Hippocampal formation (tissue), 2 donors: ENCODE results near the gene EME2.
A peak's percentile ranks its signal among the peaks of the same experiment; 100 is the strongest.

Source experiments
- DNase-seq, 2 donors: peaks; one replicate each; lab custom pipeline; 2025; lab: John Stamatoyannopoulos, UW

Gene EME2

DNA sequence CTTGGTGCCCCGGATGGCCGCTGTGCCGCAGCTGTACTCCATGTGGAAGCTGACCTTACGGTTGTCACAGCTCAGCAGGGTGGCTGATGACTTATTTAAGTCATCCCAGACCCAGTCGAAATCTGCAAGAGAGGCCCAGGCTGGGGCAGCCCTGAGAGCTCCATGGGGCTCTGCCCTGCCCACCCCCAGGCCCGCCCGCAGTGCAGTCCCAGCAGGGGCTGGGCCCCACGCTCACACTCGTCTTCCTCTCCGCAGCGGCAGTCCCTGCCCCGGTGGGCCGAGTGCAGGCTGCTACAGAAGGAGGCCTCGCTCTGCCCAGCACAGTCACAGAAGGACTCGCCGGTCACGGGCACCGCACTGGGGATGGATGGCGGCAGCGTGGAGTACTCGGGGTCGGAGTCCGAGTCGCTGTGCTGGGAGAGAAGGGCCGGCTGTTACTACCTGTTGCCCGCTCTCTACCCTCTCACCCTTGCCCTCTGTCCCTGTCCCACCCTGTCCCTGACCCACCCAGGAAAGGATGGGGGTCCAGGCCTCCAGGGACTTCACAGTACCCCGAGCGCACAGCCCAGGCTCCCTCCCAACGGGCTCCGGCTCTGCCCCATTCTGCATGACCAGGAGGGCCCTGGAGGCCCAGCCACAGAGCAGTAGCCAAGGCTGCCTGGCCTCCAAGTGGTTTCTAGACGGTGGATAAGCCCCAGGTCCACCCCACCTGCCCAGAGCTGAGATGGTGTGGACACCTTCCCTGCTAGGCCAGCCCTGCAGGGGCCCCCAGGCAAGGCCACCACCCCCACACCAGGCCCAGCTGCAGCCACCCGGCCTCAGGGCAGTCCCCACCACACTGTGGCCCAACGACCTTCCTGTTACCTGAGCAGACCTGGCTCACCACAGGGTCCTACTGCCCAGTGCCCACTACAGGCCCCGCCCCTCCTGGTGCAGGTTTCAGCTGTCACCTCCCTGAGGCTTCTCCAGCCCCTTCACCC is 5.9 kb downstream of the EME2 start:
- no peak for DNase-seq

DNA sequence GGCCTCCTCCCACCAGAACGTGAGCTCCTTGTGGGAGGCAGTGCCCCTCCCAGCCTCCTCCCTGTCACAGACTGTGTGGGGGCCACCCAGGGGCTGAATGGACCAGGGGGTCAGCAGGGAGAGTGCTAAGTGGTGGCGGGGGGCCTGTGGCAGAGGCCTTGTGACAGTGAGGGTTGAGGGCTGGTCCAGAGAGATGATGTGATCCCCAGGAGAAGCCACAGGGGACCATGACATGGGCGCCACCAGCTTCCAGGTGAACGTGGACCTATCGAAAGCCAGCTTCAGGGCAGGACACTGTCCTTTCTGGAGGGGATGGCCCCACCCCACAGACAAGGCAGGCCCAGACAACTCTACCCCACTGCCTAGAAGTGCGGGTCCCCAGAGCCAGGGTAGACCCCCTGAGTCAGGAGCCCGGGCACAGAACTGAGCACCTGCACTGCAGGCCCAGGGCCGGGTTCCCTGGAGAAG is 6.7 kb downstream of the EME2 start:
- DNase-seq: no peak

DNA sequence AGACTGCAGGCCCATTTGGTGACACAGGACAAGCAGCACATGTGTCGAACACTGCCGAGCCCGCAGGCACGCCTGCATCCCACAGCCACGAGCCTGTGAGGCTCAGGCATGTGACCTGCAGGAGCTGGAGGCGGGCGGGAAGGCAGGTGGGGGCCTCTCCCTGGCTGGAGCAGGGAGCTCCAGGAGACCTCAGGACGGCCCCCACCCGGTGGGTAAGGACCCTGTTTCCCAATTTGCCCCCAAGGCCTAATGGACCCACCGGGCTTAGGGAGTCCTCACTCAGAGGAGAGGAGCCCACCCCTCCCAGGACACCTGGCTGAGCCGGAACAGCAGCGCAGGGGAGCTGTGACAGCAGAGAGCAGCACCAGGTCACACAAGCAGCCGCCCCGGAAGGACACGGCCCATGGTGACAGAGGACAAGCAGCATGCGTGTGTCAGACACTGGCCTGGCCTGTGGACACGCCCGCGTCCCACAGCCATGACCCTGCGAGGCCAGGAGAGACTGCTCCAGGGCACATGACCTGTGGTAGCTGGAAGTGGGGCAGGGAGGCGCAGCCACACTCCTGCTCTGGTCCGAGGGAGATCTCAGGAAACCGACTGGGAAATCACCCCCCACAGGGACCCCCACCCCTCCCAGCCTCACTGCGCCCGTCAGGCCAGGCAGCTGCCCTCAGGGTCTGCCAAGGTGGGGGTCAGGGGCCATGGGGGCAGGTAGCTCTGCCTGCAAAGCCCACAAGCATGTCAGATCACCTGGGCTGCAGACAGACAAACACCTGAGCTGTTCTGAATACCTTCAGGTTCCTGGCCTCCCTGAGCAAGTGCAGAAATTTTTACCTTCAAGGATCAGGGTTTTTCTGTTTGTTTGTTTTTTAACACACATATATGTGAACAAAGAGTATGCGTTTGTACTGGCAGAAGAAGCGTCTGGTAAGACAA is 7.4 kb downstream of the EME2 start:
- no peak for DNase-seq

DNA sequence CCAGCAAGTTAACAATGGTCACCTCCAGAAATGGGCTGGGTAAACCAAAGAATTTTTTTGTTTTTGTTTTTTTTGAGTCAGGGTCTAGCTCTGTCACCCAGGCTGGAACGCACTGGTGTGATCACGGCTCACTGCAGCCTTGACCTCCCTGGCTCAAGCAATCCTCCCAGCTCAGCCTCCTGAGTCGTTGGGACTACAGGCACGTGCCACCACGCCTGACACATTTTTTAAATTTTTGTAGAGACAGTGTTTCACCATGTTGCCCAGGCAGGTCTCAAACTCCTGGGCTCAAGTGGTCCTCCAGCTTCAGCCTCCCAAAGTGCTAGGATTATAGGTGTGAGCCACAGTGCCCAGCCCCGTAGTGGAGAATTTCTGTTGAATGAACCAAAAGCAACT is 8.1 kb downstream of the EME2 start:
- DNase-seq: no peak

DNA sequence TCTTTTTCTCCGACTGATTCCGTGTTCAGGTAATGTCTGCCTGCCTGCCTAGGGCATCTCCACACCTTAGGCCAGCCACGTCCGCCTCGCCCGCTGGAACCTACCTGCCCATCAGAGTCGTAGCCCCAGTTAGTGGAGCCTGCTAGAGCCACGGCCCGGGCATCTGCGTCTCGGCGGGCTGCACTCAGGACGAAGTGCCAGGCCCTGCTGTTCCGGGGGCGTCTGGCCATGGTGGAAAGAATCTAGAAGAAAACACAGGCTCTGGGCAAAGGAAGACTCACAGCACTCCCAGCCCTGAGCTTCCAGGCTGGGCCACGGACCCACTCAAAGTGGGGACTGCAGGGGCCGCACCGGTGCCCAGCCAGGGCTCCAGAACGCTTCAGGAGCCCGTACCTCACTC is 8.6 kb downstream of the EME2 start:
- no peak for DNase-seq

DNA sequence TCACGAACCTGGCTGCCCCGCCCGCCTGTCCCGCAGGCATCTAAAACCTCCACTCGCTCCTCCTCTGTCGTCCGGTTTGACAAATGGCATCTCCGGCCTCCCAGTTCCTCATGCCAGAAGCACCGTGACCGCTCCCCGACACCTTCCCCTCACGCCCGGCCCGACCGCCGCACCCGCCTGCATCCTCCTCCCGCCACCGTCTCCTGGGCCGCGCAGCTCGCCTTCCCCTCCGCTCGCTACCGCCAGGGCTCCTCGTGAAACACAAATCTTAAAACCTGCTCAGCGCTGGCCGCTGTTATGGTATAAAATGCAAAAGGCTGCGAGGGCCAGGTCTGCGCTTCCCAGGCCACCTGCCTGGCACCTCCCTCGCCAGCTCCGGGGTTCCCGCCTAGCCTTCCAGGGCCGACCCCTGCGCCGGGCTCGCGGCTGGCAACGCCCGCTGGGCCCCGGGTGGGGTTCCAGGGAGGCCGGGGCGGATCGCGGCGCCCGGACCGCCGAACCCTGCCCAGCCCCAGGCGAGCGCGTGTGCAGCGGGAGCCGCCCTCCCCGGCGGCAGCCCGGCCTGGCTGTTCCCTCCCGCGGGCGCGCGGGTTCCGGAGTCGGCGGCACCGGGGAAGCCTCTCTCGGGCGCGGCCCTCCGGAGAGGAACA is 9.3 kb downstream of the EME2 start:
- no peak for DNase-seq

DNA sequence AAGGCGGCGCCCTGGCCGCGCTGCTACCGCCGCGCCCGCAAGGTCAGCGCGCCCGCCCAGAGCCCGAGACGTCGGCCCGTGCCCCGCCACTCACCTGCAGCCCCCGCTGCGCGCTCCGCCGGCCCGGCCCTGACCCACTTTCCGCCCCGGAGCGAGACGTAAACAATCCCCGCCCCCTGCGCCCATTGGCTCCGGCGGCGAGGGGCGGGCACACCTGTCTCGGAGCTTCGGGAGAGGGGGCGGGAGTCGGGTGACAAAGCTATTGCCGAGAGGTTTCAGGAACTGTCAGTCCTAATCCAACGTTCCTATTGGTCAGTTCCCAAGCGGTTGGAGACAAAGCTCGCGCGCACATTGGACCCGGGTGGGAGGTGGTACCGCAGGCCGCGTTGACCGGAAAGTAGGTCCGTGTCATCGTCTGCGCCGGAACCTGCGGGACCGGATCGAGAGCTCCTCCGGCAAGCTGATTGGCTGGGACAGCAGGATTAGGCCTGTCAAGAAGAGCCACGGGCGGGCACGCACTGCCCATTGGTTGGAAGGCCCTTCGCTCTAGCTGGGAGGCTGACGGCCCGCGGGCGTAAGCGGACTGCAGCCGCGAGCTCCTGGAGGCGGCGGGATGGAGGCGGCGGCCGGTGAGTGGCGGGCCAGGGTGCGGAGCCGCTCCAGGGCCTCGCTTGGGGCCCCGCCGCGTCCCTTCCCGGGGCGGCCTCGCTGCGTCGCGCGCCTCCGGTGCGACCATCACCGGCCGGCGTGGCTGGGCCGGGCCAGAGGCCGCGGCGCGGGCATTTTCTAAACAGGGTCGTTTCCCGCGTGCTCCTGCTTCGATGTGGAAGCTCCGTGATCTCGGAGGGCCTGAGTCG is 10.0 kb downstream of the EME2 start, which contains the start of the genes NUBP2 and SPSB3:
Gene NUBP2, plus strand, starts transcription at position 553 of the 857 bp plus-strand sequence. Its CDS starts 61 bp downstream, at position 614.
Gene SPSB3, minus strand, starts transcription at position 164 of the 857 bp plus-strand sequence. CDS start 1,088 bp downstream, outside the sequence.
- DNase-seq: peak; percentile 100

DNA sequence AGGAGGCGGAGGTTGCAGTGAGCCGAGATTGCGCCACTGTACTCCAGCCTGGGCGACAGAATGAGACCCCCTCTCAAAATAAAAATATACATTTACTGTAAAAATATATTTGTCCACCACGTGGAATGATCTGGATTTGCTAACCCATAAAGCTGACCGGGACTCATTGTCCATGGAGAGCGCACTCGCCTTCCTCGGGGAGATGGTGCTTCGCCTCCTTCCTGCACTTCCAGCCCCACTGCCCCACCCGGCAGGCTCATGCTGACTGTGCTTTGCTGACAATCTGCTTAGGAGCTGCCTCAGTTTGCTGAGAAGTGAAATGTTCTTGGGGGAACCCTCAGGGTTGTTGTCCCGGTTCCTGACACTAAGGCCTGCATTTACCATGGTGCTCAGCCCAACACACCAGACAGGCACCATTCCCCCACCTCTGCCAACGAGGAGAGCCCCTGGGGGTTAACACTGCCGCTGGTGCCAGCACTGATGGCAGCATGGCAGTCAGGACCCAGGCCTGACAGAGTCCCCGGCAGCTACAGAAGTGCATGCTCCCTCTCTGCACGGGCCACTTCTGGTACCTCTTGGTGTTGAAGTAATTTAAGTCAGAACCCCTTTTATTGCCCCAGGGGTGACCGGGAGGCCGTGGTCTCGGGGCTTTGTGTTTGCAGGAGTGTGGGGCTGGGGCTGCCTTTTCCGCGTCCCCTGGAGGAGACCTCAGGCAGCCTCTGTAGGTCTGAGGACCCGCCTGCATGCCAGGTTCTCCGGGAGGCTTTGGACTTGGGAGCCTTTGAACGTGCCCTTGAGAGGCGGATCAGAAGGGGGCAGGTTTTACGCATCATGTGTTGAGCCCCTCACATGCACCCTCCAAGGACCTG is 12.6 kb downstream of the EME2 start:
- DNase-seq: no peak

DNA sequence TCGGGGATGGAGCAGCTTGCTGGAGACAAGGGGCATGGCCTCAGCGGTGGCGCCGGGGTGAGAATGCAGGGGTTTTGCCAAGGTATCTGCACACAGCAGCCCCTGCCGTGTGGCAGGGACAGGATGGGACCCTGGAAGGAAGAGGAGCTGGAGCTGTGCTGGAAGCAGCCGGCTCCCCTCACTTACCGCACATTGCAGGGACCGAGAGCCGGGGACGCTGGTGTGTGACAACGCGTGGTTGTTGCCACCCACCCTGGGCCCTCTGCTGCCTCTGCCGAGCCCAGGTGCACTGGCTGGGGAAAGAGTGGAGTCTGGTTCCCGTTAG is 13.2 kb downstream of the EME2 start:
- no peak for DNase-seq

DNA sequence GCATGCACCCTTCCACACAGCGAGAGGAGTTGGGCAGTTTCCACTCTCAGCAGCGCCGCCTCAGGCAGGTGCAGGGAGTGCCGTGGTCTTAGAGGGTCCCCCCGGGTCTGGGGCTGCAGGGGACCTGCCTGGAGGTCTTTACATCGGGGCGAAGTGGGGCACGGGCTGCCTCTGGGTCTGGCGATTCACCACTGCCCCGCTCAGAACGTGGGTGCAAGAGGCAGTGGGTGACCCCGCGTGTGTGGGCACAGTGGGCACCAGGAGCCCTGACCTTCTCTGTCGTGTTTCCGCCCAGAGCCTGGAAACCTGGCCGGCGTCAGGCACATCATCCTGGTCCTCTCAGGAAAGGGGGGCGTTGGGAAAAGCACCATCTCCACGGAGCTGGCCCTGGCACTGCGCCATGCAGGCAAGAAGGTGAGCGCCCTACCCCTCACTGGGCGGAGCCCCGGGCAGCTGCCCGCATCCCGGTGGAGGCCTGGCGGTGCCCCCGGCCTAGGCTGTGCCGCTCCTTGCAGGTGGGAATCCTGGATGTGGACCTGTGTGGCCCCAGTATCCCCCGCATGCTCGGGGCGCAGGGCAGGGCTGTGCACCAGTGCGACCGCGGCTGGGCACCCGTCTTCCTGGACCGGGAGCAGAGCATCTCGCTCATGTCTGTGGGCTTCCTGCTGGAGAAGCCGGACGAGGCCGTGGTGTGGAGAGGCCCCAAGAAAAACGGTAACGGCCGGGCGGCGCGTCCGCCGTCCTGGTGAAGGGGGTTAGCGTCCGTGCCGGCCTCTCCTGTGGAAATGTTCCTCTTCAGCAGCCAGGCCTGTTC is 13.8 kb downstream of the EME2 start:
- DNase-seq: no peak

DNA sequence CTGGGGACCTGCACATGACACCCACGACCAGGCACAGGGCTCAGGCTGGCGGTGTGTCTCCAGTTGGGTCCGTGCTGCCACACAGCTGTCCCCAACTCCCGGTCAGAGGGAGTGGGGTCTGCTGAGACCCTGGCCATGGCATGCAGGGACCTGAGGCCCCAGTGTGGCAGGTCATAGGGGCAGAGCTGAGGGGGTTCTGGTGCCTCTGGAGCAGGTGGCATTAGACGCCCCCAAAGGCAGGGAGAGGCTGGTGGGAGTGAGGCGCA is 14.4 kb downstream of the EME2 start:
- DNase-seq: no peak

DNA sequence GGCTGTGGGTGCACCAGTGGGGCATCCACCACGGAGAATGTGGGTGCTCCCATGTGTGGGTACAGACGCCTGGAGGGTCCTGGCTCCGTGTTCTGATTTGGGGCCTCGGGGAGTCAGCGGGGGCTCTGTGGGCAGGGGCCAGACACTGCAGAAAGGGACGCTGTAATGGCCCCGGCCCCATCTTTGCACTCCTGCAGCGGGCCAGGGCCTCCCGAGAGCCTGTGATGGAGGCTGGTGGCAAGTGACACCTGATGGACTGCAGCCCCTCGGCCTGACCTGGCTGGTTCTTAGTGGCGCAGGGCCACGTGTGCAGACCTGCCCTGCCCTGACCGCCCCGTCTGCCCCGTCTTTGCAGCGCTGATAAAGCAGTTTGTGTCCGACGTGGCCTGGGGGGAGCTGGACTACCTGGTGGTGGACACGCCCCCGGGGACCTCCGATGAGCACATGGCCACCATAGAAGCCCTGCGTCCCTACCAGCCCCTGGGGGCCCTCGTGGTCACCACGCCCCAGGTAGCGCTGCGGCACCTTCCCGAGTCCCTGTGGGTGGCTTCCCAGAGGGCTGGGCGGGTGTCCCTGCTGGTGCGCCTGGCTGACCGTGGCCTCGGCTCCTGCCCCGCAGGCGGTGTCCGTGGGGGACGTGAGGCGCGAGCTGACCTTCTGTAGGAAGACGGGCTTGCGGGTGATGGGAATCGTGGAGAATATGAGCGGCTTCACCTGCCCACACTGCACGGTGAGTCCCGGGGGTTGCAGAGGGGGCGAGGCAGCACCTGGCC is 14.9 kb downstream of the EME2 start:
- no peak for DNase-seq

DNA sequence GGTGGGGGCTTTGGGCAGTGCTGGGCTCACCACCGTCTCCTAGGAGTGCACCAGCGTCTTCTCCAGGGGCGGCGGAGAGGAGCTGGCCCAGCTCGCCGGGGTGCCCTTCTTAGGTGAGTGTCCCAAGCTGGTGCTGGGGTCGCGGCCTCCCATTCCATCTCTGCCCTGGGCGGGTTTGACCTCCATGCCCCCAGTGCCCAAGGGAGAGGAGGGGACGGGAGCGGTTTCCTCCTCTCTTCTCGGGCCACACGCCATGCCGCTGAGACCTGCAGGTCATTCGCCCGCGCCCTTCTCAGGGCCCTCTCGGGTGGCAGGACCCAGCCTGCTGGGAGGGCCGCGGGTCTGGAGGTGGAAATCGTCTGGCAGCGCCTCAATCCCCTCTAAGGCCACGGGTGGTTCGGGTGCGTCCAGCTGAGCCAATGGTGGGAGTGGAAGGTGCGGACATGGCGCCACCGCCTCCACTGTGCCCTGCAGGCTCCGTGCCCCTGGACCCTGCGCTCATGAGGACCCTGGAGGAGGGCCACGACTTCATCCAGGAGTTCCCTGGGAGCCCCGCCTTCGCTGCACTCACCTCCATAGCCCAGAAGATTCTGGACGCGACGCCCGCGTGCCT is 15.6 kb downstream of the EME2 start:
- no peak for DNase-seq

DNA sequence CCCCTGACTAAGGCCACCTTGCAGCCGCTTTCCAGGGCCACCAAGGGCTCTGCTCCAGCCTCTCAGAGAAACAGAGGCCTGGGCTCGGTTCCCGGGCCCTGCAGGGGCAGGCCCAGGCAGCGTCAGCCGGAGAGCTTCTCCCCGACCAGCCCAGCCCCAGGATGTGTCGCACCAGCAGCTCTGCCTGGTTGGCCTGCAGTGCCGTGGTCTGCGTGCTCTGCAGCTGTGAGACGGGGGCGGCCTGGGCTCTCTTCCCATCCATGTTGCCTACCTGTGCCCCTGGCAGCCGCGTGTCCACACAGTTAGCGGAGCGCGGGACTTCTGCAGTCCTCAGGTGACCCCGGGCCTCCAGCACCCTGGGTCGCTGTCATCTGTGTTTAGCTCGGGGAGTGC is 16.1 kb downstream of the EME2 start:
- no peak for DNase-seq

DNA sequence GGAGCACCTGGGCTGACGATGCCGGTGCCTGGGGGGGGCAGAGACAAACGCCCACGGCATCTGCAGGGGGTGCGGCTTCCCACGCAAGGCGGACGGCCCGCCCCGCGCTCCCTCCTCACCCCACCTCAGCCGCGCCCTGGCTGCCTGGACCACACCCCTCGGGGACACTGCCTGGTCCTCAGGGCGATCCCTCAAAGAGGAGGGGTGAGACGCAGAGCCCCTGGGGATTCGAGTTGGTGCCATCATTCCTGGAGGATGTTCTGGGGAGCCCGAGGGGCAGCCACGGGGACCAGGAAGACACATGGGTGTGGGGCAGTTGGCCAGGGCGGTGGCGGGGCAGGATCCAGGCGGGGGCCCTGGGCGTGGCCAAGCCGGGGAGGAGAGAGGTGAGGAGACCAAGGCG is 17.0 kb downstream of the EME2 start:
- DNase-seq: no peak

DNA sequence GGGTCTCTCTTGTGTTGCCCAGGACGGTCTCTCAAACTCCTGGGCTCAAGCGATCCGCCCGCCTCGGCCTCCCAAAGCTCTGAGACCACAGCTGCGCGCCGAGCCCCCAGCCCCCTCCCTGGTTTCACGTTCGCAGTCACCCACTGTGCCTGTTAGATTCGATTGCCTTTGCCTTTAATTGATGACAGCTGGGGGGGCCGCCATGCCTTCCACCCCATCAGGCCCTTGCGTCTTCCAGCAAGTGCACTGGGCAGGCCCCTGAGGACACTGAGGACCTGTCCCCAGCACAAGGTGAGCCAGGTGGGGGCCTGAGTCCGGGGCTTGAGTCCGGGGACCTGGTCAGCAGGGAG is 17.6 kb downstream of the EME2 start:
- no peak for DNase-seq

DNA sequence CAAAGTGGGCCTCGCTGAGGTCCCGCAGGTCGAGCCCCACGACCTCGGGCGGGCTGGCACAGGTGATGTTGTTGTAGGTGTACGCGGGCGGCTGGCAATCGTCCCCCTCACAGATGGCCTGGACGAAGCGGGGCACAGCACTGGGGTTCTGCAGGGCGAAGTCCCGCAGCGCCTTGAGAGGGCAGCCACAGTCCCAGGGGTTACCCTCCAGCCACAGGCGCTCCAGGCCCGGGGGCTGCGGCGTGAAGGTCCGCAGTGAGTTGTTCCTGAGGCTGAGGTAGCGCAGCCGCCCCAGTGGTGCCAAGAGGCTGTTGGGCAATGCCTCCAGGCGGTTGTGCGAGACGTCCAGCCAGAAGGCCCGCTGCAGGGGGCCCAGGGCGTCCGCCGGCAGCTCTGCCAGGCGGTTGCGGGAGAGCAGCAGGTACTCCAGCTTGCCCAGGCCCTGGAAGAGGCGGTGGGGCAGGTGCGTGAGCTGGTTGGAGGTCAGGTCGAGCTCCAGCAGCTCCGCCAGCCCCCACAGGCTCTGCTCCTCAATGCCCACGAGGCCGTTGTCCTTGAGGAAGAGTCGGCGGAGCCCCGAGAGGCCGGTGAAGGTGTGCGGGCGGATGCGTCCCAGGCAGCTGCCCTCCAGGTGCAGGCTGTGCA is 18.1 kb downstream of the EME2 start:
- DNase-seq: no peak
